Cardiac fibroblast (primary cell): Measurements from ENCODE around the gene CASP8AP2.
A peak's percentile ranks its signal among the peaks of the same experiment; 100 is the strongest.
"Not testable (repeated sequence)": the region's sequence is repeated elsewhere in the genome, so short reads cannot be mapped to it uniquely, and the experiment has no call there.

Source experiments
- DNase-seq, 2 donors: peaks; one replicate each; pipeline versions ENCODE4 v3.0.0 to v3.0.0-alpha.2; 2010; ENCODE audit warnings: low read depth in 2 of 2
- H3K4me3 ChIP-seq, 2 donors: replicated peaks in 1 of 2; 1 replicate in 1 of 2; 2 replicates in 1 of 2; pipeline ENCODE4 v1.5.1; 2011; ENCODE audit warnings: low read depth in 2 of 2, low read length in 2 of 2, mild to moderate bottlenecking in 2 of 2, moderate library complexity in 1 of 2
- TF ChIP-seq, protein P1 (sequence below): IDR thresholded peaks from one replicate; pipeline ENCODE4 v1.5.1; 2011; ENCODE audit warnings: low read depth, mild to moderate bottlenecking, low read length, inconsistent platforms

The CASP8AP2 gene

DNA sequence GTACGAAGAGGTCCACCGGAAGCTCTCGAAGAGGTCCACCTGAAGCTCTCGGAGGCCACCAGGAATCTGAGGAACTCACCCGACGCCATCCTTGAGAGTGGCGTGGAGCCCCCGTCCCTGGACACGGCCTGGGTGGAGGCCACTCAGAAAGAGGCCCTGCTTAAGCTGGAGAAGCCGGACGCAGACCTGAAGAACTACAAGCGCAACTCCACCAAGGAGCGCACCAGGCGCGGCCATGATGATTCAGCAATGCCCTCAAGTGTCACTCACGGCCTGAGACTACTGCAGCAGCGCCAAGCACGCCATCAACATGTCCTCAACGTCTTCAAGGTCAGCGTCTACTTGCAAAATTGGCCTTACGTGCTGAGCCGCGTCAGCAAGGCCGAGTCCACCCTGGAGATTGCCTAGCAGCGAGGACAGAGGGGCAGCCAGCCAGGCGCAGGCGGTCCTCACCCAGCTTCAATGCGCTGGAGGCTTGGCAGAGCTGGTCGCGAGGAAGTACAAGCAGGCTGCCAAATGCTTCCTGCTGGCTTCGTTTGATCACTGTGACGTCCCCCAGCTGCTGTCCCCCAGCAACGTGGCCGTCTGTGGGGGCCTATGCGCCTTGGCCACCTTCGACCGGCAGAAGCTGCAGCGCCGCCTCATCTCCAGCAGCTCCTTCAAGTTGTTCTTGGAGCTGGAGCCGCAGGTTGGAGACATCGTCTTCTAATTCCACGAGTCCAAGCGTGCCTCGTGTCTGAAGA is 56.9 kb downstream of the CASP8AP2 start:
- H3K4me3 ChIP-seq, result no peak overlapping the region
- DNase-seq, result no peak
- TF ChIP-seq, protein P1, sequence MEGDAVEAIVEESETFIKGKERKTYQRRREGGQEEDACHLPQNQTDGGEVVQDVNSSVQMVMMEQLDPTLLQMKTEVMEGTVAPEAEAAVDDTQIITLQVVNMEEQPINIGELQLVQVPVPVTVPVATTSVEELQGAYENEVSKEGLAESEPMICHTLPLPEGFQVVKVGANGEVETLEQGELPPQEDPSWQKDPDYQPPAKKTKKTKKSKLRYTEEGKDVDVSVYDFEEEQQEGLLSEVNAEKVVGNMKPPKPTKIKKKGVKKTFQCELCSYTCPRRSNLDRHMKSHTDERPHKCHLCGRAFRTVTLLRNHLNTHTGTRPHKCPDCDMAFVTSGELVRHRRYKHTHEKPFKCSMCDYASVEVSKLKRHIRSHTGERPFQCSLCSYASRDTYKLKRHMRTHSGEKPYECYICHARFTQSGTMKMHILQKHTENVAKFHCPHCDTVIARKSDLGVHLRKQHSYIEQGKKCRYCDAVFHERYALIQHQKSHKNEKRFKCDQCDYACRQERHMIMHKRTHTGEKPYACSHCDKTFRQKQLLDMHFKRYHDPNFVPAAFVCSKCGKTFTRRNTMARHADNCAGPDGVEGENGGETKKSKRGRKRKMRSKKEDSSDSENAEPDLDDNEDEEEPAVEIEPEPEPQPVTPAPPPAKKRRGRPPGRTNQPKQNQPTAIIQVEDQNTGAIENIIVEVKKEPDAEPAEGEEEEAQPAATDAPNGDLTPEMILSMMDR, result no peak

DNA sequence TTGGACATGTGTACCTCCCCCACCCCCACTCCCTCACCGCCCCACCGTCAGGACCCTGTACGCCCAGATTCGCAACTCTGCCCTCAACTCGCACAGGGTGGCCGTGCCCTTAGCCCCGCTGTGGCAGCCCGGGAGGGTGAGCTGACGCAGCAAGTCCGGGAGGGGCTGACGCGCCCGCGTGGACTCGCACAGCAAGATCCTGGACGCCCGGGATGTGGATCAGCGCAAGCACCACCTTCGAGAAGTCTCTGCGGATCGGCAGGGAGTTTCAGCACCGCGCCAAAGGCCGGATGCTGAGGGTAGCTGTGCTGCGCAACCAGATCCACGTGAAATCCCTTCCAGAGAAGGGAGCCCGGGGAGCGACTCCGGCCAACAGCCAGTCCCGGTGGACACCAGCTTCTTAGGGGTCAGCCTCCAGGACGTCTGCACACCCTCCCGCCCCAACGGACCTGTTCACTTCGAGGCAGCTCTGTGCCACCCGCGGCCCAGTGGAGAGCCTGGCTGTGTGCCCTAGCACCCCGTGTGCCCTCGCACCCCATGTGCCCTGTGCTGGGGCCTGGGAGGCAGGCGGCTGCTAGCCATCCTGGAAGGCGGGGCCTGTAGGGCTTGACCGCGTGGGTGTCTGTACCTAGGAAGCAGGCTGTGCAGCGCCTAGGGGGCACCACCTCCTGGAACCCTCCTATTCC is 57.9 kb downstream of the CASP8AP2 start:
- H3K4me3 ChIP-seq, result no peak overlapping the region
- peak; percentile 3 to 4 for DNase-seq
- TF ChIP-seq, protein P1, result no peak

DNA sequence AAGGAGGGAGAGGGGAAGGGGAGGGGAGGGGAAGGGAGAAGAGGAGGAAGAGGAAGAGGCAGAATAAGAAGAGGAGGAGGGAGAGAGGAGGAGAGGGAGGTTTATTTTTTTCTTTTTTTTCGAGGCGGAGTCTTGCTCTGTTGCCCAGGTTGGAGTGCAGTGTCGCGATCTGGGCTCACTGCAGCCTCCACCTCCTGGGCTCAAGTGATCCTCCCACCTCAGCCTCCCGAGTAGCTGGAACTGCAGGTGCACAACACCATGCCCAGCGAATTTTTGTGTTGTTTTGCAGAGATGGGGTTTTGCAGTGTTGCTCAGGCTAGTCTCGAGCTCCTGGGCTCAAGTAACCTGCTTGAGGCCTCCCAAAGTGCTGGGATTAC is 58.4 kb downstream of the CASP8AP2 start:
- no peak for DNase-seq
- no peak overlapping the region for H3K4me3 ChIP-seq
- TF ChIP-seq, protein P1, result no peak

DNA sequence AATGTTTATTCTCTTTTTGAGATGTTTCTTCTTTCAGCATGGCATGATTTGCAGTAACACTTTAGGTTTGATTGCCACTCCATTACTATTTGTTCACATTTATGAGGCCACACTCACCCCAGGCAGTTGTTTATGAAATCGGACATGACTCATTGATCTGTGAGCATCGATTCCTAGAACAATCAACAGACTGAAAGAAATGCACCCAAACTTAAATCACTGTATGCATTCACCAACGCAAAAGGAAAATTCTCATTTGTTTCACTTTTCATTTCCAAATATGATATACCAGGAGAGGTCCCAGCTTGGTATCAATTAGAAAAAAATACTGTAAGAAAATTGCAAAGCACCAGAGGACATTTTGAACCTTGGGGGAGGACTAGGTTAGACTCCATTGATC is 59.2 kb downstream of the CASP8AP2 start:
- DNase-seq, result no peak
- TF ChIP-seq, protein P1, result no peak
- H3K4me3 ChIP-seq, result no peak overlapping the region

DNA sequence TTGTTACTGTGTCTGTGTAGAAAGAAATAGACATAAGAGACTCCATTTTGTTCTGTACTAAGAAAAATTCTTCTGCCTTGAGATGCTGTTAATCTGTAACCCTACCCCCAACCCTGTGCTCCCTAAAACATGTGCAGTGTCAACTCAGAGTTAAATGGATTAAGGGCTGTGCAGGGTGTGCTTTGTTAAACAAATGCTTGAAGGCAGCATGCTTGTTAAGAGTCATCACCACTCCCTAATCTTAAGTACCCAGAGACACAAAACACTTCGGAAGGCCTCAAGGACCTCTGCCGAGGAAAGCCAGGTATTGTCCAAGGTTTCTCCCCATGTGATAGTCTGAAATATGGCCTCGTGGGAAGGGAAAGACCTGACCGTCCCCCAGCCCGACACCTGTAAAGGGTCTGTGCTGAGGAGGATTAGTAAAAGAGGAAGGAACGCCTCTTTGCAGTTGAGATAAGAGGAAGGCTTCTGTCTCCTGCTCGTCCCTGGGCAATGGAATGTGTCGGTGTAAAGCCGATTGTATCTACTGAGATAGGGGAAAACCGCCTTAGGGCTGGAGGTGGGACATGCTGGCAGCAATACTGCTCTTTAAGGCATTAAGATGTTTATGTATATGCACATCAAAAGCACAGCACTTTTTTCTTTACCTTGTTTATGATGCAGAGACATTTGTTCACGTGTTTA is 61.3 kb downstream of the CASP8AP2 start:
- H3K4me3 ChIP-seq, DNase-seq: not testable (repeated sequence)

DNA sequence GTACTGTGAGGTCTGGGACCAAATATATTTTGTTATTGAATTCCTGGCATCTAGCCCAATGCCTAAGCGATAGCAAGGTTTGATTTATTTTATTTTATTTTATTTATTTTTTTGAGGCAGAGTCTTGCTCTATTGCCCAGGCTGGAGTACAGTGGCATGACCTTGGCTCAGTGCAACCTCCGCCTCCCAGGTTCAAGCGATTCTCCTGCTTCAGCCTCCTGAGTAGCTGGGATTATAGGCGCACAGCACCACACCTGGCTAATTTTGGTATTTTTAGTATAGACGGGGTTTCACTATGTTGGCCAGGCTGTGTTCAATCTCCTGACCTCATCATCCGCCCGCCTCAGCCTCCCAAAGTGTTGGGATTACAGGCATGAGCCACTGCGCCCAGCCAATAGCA is 62.9 kb downstream of the CASP8AP2 start:
- not testable (repeated sequence) for H3K4me3 ChIP-seq, DNase-seq

DNA sequence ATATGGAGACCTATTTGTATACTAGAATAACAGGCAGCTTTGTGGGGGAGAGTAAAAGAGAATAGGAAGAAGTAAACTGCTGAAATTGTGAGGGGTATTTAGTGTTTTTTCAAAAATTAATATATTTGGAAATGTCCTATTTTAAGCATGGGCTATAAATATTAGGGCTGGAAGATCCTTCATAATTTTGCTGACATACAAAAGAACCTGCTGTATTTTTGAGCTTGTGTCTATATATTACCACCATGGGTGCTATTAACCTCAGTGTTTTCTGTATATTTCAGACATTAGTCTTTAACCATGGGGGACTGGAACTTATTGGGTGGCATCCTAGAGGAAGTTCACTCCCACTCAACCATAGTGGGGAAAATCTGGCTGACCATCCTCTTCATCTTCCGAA is 64.5 kb downstream of the CASP8AP2 start, which contains the start of gene GJA10:
GJA10 (plus strand) TSS at position 301 of the 400 bp plus-strand sequence; CDS start at position 301, 0 bp downstream.
- TF ChIP-seq, protein P1, result no peak
- H3K4me3 ChIP-seq, result no peak within 1 kb of the TSS
- no peak for DNase-seq
